ENCODE measurements around the gene NUP42. TPM values are rescaled to one million over a fixed set of nuclear protein-coding genes. Genes with fewer than 3 reads are reported as not detected.

NUP42 gene
- total and polyA plus RNA-seq, 2 of the 13 experiments (the other 11 are each of a cell fraction or from before 2014, with no cell fraction given), result 32.0 to 51.5 TPM

DNA sequence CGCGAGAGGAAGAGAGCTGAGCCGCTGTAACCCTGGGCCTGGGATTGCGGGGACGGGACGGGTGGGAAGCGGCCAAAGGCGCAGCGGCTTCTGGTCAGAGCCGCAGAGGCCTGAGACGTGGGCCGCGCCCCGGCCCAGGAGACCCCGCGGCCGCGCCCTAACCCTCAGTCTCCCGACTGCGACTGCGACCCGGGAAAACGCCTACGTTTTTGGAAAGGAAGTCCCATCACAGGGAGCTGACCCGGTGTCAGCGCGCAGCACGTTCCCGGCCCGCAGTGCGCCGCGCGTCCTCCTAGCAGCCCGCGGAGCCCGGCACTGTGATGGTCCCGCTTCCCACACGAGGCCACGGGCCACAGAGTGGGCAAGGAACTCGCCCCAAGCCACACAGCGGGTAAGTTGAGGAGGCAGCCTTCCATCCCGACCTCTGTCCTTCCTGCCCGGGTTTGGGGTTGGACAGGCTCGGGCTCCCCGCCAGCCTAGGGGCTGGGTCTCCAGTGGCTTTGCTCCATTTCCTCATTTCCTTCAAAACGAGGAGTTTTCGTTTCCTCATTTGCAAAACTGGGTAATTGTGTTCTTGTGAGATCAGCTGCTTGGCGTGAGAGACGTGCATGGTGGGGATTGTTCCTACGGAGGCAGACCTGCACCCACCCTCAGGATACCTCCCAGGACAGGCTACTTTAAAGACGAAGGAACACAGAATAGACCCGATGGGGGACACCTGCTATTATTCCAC lies 65.9 kb downstream of the NUP42 start (continued):
- TF ChIP-seq EED (CRISPR knock-in tag; IDR thresholded peaks at IDR 0.05) (0 out of 2 replicates have a peak, but pooled peaks have one; percentile 35), GABPB1 (CRISPR knock-in tag; IDR thresholded peaks at IDR 0.05) (peak; percentile 17; the same call in 1 of the 2 replicates), MBD4 (IDR thresholded peaks at IDR 0.05; ENCODE audit: borderline replicate concordance, low read length) (no peak), MTF2 (CRISPR knock-in tag; IDR thresholded peaks at IDR 0.05; ENCODE audit: borderline replicate concordance) (peak; percentile 43; the same call in 1 of the 2 replicates), ZFP36 (IDR thresholded peaks at IDR 0.05; ENCODE audit: borderline replicate concordance, low read depth, low read length, partially characterized antibody) (peak; percentile 12)
- TF ChIP-seq, protein P1, sequence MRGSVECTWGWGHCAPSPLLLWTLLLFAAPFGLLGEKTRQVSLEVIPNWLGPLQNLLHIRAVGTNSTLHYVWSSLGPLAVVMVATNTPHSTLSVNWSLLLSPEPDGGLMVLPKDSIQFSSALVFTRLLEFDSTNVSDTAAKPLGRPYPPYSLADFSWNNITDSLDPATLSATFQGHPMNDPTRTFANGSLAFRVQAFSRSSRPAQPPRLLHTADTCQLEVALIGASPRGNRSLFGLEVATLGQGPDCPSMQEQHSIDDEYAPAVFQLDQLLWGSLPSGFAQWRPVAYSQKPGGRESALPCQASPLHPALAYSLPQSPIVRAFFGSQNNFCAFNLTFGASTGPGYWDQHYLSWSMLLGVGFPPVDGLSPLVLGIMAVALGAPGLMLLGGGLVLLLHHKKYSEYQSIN (CRISPR knock-in tag; IDR thresholded peaks at IDR 0.05; ENCODE audit: borderline replicate concordance), result no peak
- TF ChIP-seq, protein P2, sequence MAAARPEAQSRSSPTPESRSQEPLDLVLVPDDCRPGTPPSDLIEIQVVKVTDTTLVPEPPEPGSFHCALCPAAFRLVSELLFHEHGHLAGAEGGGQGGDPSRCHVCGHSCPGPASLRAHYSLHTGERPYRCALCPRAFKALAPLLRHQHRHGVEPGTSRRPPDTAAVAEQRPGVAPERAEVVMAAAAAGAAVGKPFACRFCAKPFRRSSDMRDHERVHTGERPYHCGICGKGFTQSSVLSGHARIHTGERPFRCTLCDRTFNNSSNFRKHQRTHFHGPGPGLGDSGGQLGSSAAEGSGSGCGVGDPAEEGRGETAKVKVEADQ (CRISPR knock-in tag; IDR thresholded peaks at IDR 0.05; ENCODE audit: borderline replicate concordance), result no peak

DNA sequence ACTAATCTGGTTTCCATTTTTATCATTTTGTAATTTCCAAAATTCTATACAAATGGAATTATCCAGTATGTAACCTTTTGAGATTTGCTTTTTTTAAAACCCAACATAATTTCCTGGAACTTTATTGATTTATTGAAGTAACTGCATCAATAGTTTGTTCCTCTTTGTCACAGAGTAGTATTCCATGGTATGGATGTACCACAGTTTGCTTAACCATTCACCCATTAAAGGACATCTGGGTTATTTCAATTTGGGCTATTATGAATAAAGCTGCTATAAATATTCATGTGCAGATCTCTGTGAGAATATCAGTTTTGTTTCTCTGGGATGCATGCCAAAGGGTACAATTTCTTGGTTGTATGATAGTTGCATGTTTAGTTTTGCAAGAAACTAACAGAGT lies 67.6 kb downstream of the NUP42 start:
- ATAC-seq, result no peak
- DNase-seq (ENCODE audit: low spot score), result no peak
- Histone ChIP-seq H3K9ac (ENCODE audit: insufficient read depth, low read depth, low read length) (no peak overlapping the region), H4K20me1 (ENCODE audit: insufficient read depth, low read length) (no peaks in the 10 kb centered on the region), H3K4me3 (replicated peaks in 1 of 3; ENCODE audit: insufficient read depth in 1 of 3, low read depth in 2 of 3, low read length in 3 of 3) (no peak overlapping the region), H3K4me2 (ENCODE audit: low read depth, low read length) (no peak overlapping the region), H3K79me2 (ENCODE audit: insufficient read depth, low read length) (no peaks in the 10 kb centered on the region), H3K27ac (ENCODE audit: extremely low read length, insufficient read depth, low read length) (no peak overlapping the region), H2AFZ (ENCODE audit: low read length) (no peak overlapping the region), H3K9me3 (ENCODE audit: low read length) (no peaks in the 10 kb centered on the region), H3K36me3 (replicated peaks in 1 of 2; ENCODE audit: control insufficient read depth in 1 of 2, insufficient read depth in 2 of 2, low read length in 2 of 2) (no peaks in the 10 kb centered on the region), H3K27me3 (ENCODE audit: control insufficient read depth in 1 of 2, insufficient read depth in 2 of 2, low read length in 2 of 2) (peaks cover 9 to 57% of the 10 kb centered on the region in 2 experiments), H3K4me1 (ENCODE audit: insufficient read depth, low read length) (peaks cover 19% of the 10 kb centered on the region)
- in situ Hi-C loops (cut with HindIII; ENCODE audit: extremely low pct_ligation_motif_present, low pct_unique_long_range_greater_than_20kb), result no loop called here
- no TSS peak for BruUV-seq (replicated peaks)
- ChIA-PET CTCF (ENCODE audit: low intra/inter-chr PET ratio, low total read pairs) (no interaction called here), POLR2A (no interaction called here)
- no peak for FAIRE-seq
- intact Hi-C loops (cut with micrococcal nuclease; ENCODE audit: unreplicated experiment), result no loop called here
- TF ChIP-seq ZNF552 (CRISPR knock-in tag; IDR thresholded peaks at IDR 0.05; ENCODE audit: borderline replicate concordance) (no peak), MAFF (IDR thresholded peaks at IDR 0.05; ENCODE audit: low read depth, low read length) (no peak), ATRX (CRISPR knock-in tag; IDR thresholded peaks at IDR 0.05; ENCODE audit: borderline replicate concordance) (no peak), SP4 (CRISPR knock-in tag; IDR thresholded peaks at IDR 0.05) (no peak), NFRKB (IDR thresholded peaks at IDR 0.05) (no peak), ZNF773 (CRISPR knock-in tag; IDR thresholded peaks at IDR 0.05; ENCODE audit: borderline replicate concordance) (no peak), KLF6 (CRISPR knock-in tag; IDR thresholded peaks at IDR 0.05) (no peak), KLF9 (CRISPR knock-in tag; IDR thresholded peaks at IDR 0.05; ENCODE audit: low read depth) (no peak)
- TF ChIP-seq, protein P3, sequence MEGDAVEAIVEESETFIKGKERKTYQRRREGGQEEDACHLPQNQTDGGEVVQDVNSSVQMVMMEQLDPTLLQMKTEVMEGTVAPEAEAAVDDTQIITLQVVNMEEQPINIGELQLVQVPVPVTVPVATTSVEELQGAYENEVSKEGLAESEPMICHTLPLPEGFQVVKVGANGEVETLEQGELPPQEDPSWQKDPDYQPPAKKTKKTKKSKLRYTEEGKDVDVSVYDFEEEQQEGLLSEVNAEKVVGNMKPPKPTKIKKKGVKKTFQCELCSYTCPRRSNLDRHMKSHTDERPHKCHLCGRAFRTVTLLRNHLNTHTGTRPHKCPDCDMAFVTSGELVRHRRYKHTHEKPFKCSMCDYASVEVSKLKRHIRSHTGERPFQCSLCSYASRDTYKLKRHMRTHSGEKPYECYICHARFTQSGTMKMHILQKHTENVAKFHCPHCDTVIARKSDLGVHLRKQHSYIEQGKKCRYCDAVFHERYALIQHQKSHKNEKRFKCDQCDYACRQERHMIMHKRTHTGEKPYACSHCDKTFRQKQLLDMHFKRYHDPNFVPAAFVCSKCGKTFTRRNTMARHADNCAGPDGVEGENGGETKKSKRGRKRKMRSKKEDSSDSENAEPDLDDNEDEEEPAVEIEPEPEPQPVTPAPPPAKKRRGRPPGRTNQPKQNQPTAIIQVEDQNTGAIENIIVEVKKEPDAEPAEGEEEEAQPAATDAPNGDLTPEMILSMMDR (CRISPR knock-in tag; IDR thresholded peaks at IDR 0.05), result no peak

All from HepG2 (cell line).